ENCODE data around the gene ALX4.

The ALX4 gene

GRCh38 chr11:44244639-44245310 lies 65.2 kb downstream of the ALX4 start:
- DNase-seq (ENCODE audit: low read depth): no peak

GRCh38 chr11:44243595-44244343 lies 66.2 kb downstream of the ALX4 start:
- DNase-seq (ENCODE audit: low read depth): no peak

GRCh38 chr11:44243086-44243485 lies 66.9 kb downstream of the ALX4 start:
- no peak for DNase-seq (ENCODE audit: low read depth)

- no peak for DNase-seq (ENCODE audit: low read depth)
These were observed 68.1 kb downstream of the ALX4 start for GRCh38 chr11:44241851-44242250.

GRCh38 chr11:44237156-44237555 lies 72.8 kb downstream of the ALX4 start:
- DNase-seq (ENCODE audit: low read depth): no peak

- no peak for DNase-seq (ENCODE audit: low read depth)
These were observed 73.6 kb downstream of the ALX4 start for GRCh38 chr11:44236296-44236695.

GRCh38 chr11:44235765-44236201 lies 74.2 kb downstream of the ALX4 start:
- DNase-seq (ENCODE audit: low read depth): no peak

- no peak for DNase-seq (ENCODE audit: low read depth)
These were observed 80.3 kb downstream of the ALX4 start for GRCh38 chr11:44229624-44230023.

- no peak for DNase-seq (ENCODE audit: low read depth)
These were observed 80.8 kb downstream of the ALX4 start for GRCh38 chr11:44229098-44229497.

GRCh38 chr11:44228379-44228778 lies 81.6 kb downstream of the ALX4 start:
- DNase-seq (ENCODE audit: low read depth): no peak

- no peak for DNase-seq (ENCODE audit: low read depth)
These were observed 83.0 kb downstream of the ALX4 start for GRCh38 chr11:44226945-44227344.

GRCh38 chr11:44226490-44226889 lies 83.4 kb downstream of the ALX4 start:
- DNase-seq (ENCODE audit: low read depth): no peak

GRCh38 chr11:44224867-44225501 lies 85.0 kb downstream of the ALX4 start:
- DNase-seq (ENCODE audit: low read depth): no peak

- no peak for DNase-seq (ENCODE audit: low read depth)
These were observed 86.7 kb downstream of the ALX4 start for GRCh38 chr11:44223238-44223637.

GRCh38 chr11:44221992-44222391 lies 87.9 kb downstream of the ALX4 start:
- no peak for DNase-seq (ENCODE audit: low read depth)

- DNase-seq (ENCODE audit: low read depth): no peak
These were observed 88.5 kb downstream of the ALX4 start for GRCh38 chr11:44221456-44221855.

GRCh38 chr11:44219830-44220796 lies 89.8 kb downstream of the ALX4 start:
- DNase-seq (ENCODE audit: low read depth): no peak

GRCh38 chr11:44217432-44217831 lies 92.5 kb downstream of the ALX4 start:
- no peak for DNase-seq (ENCODE audit: low read depth)

GRCh38 chr11:44213148-44213547 lies 96.8 kb downstream of the ALX4 start:
- DNase-seq (ENCODE audit: low read depth): no peak

- DNase-seq (ENCODE audit: low read depth): no peak
These were observed 97.8 kb downstream of the ALX4 start for GRCh38 chr11:44212128-44212527.
